HEK293 (cell line): ENCODE measurements around the gene HOXC11.

Source experiments
- CTCF ChIP-seq: fragments of 450-650 bp; formaldehyde crosslinking; IDR thresholded peaks from 2 replicates; pipeline ENCODE4 v1.5.1; 2016; ENCODE audit warnings: missing biosample characterization, missing genetic modification characterization
- HOXA7 ChIP-seq: sonication (generic); formaldehyde crosslinking; IDR thresholded peaks from 2 replicates; pipeline ENCODE4 v1.8.1; 2022; ENCODE audit warnings: missing genetic modification reagents, borderline replicate concordance
- IKZF3 ChIP-seq: fragments of 450-650 bp; IDR thresholded peaks from 2 replicates; pipeline ENCODE4 v1.5.0; 2018; ENCODE audit warnings: missing biosample characterization, mild to moderate bottlenecking, missing genetic modification characterization, moderate library complexity
- MZF1 ChIP-seq: fragments of 450-650 bp; formaldehyde crosslinking; IDR thresholded peaks from 2 replicates; pipeline ENCODE4 v1.5.1; 2017; ENCODE audit warnings: missing biosample characterization, missing genetic modification characterization, borderline replicate concordance
- REST ChIP-seq: fragments of 450-650 bp; formaldehyde crosslinking; IDR thresholded peaks from 2 replicates; pipeline ENCODE4 v1.5.1; 2016; ENCODE audit warnings: missing biosample characterization, missing genetic modification characterization
- ZBTB21 ChIP-seq: fragments of 450-650 bp; formaldehyde crosslinking; IDR thresholded peaks from 2 replicates; pipeline ENCODE4 v1.5.1; 2017; ENCODE audit warnings: missing biosample characterization, missing genetic modification characterization
- ZBTB49 ChIP-seq: fragments of 450-650 bp; formaldehyde crosslinking; IDR thresholded peaks from 2 replicates; pipeline ENCODE4 v1.5.1; 2016; ENCODE audit warnings: missing biosample characterization, missing genetic modification characterization, low read depth
- ZFP69B ChIP-seq: fragments of 450-650 bp; formaldehyde crosslinking; IDR thresholded peaks from 2 replicates; pipeline ENCODE4 v1.5.1; 2016; ENCODE audit warnings: missing biosample characterization, missing genetic modification characterization
- ZNF311 ChIP-seq: fragments of 450-650 bp; formaldehyde crosslinking; IDR thresholded peaks from 2 replicates; pipeline ENCODE4 v1.5.1; 2017; ENCODE audit warnings: missing biosample characterization, missing genetic modification characterization, borderline replicate concordance
- ZNF350 ChIP-seq: fragments of 450-650 bp; formaldehyde crosslinking; IDR thresholded peaks from 2 replicates; pipeline ENCODE4 v1.5.0; 2017; ENCODE audit warnings: missing biosample characterization, mild to moderate bottlenecking, missing genetic modification characterization
- ZNF530 ChIP-seq: fragments of 450-650 bp; formaldehyde crosslinking; IDR thresholded peaks from 2 replicates; pipeline ENCODE4 v1.5.1; 2016; ENCODE audit warnings: low read depth, missing biosample characterization, missing genetic modification characterization
- ZNF558 ChIP-seq: fragments of 450-650 bp; formaldehyde crosslinking; IDR thresholded peaks from 2 replicates; pipeline ENCODE4 v1.5.1; 2016; ENCODE audit warnings: missing biosample characterization, missing genetic modification characterization
- ZNF776 ChIP-seq: fragments of 450-650 bp; formaldehyde crosslinking; IDR thresholded peaks from 2 replicates; pipeline ENCODE4 v1.5.0; 2017; ENCODE audit warnings: missing biosample characterization, missing genetic modification characterization, borderline replicate concordance

- TF ChIP-seq CTCF (tag by site-specific recombination) = no peak
- no peak for TF ChIP-seq ZNF530
- no peak for TF ChIP-seq ZNF350
- no peak for TF ChIP-seq ZNF558
- TF ChIP-seq REST (tag by site-specific recombination) = no peak
- no peak for TF ChIP-seq ZBTB21 (tag by site-specific recombination)
- no peak for TF ChIP-seq HOXA7 (CRISPR knock-in tag)
- no peak for TF ChIP-seq MZF1 (tag by site-specific recombination)
- TF ChIP-seq ZFP69B (tag by site-specific recombination) = no peak
- no peak for TF ChIP-seq ZBTB49 (tag by site-specific recombination)
- no peak for TF ChIP-seq IKZF3 (tag by site-specific recombination)
- TF ChIP-seq ZNF311 (tag by site-specific recombination) = no peak
- no peak for TF ChIP-seq ZNF776 (tag by site-specific recombination)
These were observed 21.9 kb upstream of the HOXC11 start for GRCh38 chr12:53950789-53951576.
